NAMALWA (cell line): ENCODE measurements around the gene PPP1R9B.

Experiments used
- DNase-seq: peaks from one replicate; pipeline ENCODE4 v3.0.0-alpha.2; 2015; ENCODE audit warnings: low spot score

PPP1R9B gene

GRCh38 chr17:50105811-50106210 lies 44.7 kb downstream of the PPP1R9B start:
- DNase-seq, result no peak

- DNase-seq, result no peak
These were observed 46.5 kb downstream of the PPP1R9B start for GRCh38 chr17:50103941-50104340.

- DNase-seq, result no peak
These were observed 47.2 kb downstream of the PPP1R9B start for GRCh38 chr17:50103252-50103651.

GRCh38 chr17:50102164-50102991 lies 48.1 kb downstream of the PPP1R9B start:
- no peak for DNase-seq

- DNase-seq, result no peak
These were observed 48.9 kb downstream of the PPP1R9B start for GRCh38 chr17:50101346-50102163.

GRCh38 chr17:50100921-50101345 lies 49.5 kb downstream of the PPP1R9B start:
- DNase-seq, result no peak

- DNase-seq, result no peak
These were observed 50.0 kb downstream of the PPP1R9B start for GRCh38 chr17:50100480-50100883.

- DNase-seq, result no peak
These were observed 51.5 kb downstream of the PPP1R9B start for GRCh38 chr17:50099003-50099402.

- no peak for DNase-seq
These were observed 51.9 kb downstream of the PPP1R9B start for GRCh38 chr17:50098583-50098982.

- no peak for DNase-seq
These were observed 52.6 kb downstream of the PPP1R9B start for GRCh38 chr17:50097926-50098325.

- DNase-seq, result no peak
These were observed 53.0 kb downstream of the PPP1R9B start for GRCh38 chr17:50097455-50097854.

GRCh38 chr17:50096758-50097157 lies 53.7 kb downstream of the PPP1R9B start:
- no peak for DNase-seq

- DNase-seq, result no peak
These were observed 54.4 kb downstream of the PPP1R9B start for GRCh38 chr17:50096092-50096491.

- no peak for DNase-seq
These were observed 54.8 kb downstream of the PPP1R9B start for GRCh38 chr17:50095626-50096037.

GRCh38 chr17:50094753-50095619 lies 55.5 kb downstream of the PPP1R9B start, which contains the start of gene PDK2:
PDK2 (plus strand) TSS chr17:50095351; CDS start chr17:50095436, 85 bp downstream.
- peak; percentile 98 for DNase-seq

GRCh38 chr17:50094243-50094752 lies 56.2 kb downstream of the PPP1R9B start:
- DNase-seq, result peak; percentile 92

GRCh38 chr17:50093807-50094206 lies 56.7 kb downstream of the PPP1R9B start:
- no peak for DNase-seq

- no peak for DNase-seq
These were observed 57.2 kb downstream of the PPP1R9B start for GRCh38 chr17:50093246-50093645.

GRCh38 chr17:50091918-50092285 lies 58.6 kb downstream of the PPP1R9B start:
- DNase-seq, result no peak

GRCh38 chr17:50090971-50091917 lies 59.2 kb downstream of the PPP1R9B start:
- DNase-seq, result no peak

- no peak for DNase-seq
These were observed 60.4 kb downstream of the PPP1R9B start for GRCh38 chr17:50090071-50090470.
